ENCODE results near the gene ZNF575.
"Not testable (repeated sequence)": the region's sequence is repeated elsewhere in the genome, so short reads cannot be mapped to it uniquely, and the experiment has no call there.

Gene ZNF575

DNA sequence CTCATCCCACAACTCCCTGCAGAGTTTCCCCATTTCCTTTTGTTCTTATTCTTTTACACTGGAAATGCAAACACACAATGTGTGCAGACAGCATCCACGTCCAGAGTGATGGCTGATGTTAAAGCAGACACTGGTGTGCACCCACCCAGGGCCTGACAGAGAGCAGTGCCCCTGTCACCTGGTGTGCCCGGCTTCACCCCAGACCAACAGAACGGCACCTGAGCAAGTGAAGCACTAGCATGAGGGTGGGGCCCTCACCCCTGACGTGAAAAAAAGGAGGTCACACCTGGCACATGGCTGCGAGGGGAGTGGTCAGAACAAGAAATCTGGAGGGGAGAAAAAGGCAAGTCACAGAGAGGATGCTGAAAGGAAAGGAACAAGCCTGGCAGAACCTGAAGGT lies 12.3 kb downstream of the ZNF575 start:
- DNase-seq: no peak

DNA sequence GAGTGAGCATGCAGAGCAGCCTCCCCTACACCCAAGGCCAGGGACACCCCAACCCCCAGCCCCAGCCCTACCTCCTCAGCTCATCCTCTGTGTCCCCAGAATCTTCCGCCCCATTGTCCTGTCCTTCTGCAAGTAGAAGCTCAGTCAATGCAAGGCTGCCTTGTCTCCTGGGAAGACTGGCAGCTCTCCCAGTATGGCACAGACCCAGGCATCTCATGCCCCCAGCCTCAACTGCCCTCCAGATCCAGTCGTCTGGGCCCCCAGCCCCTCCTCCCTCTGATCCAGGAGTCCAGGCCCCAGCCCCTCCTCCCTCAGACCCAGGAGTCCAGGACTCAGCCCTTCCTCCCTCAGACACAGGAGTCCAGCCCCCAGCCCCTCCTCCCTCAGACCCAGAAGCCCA lies 13.0 kb downstream of the ZNF575 start:
- DNase-seq: no peak

DNA sequence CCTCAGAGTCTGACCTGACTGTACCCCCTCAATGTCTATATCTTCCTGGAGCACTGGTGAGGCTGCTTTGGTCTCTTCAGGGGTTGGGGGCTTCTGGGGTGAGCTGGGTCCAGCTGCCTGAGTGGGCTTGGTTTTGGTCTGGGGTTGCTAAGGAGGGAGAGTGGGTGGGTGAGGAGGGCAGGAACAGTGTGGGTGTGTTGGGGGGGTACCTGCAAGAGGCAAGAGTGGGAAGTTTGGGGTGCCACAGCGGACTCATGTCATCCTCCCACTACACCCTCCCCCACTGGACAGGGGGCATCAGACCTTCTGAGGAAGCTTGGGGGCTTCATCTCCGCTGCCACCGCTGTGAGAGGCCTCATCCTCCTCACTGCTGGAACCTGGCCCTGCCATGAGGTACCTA lies 13.6 kb downstream of the ZNF575 start:
- no peak for DNase-seq

- DNase-seq: not testable (repeated sequence)
Measured at GRCh38 chr19:43547926-43548325, 14.9 kb downstream of the ZNF575 start.

DNA sequence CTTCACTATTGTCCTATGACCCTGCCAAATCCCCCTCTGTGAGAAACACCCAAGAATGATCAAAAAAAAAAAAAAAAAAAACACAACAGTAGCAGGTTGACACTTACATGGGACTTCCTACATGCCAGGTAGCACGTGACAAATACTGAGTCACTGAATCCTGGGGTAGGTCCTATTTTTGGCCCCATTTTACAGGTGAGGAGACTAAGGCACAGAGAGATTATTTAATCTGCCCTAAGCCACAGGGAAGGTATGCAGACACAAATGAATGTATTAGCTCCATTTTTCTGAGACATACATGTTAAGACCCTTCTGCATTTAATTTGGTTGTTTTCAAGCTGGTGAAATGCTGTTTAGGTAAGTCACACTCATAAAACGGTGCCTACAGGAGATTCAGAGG lies 15.7 kb downstream of the ZNF575 start:
- no peak for DNase-seq

DNA sequence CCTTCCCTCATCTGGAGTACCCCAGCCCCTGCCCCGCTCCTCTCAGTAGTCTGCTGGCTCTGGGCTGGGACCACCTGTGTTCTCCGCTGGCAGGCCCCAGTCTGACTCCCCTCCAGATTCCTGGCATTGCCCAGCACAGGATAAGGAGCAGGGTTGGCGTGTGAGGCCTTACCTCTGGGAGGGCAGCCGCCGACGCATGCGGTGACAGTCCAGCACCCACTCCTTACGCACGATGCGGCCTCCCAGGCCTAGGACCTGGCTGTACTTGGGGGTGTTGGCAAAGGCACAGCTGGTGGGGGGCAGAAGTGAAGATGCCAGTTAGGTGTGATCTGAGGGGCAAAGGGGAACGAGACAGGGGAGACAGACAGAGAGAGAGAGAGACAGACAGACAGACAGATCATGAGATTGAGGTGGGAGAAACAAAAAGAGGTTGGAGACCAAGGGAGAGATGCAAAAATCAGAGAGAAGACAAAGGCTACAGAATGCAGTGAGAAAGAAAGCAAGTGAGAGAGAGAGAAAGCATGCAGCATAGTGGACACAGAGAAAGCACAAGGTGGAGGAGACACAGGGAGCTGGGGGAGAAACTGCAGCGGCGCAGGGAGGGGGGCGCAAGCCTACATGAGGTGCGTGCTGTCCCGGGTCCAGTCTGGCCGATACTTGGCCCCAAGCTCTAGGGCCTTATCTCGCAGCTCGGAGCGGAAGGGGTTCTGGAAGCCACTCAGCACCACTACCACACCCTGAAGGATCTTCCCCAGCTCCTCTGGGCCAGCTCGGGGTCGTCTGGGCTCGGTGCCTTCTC lies 18.6 kb downstream of the ZNF575 start:
- no peak for DNase-seq

DNA sequence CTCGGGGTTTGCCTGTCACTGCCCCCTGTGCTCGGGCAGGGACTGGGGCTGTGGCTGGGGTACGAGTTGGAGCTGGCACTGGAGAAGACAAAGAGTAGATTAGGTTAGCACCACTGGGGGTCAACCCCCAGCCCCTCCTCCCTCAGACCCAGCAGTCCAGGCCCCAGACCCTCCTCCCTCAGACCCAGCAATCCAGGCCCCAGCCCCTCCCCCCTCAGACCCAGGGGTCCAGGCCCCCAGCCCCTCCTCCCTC lies 19.1 kb downstream of the ZNF575 start:
- DNase-seq: no peak

- DNase-seq: no peak
Measured at GRCh38 chr19:43552616-43553015, 19.6 kb downstream of the ZNF575 start.

DNA sequence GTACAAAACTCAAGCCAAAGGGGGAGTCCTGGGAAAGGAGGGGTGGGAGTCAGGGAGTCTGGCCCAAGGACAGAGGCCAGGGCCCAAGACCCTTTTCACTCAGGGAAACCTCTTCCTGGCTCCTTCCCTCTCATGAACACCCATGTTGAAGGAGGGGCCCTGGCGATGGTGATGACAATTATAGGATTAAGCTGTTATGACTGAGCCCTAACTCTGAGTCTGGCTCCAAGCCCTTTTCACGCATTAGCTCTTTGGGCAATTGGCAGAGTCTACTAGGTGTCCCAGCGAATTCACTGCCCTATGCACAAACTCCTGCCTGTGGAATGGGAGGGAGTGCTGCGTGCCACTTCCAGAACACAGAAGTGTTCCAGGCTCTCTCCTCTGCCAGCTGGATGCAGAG lies 20.7 kb downstream of the ZNF575 start:
- no peak for DNase-seq

- DNase-seq: no peak
Measured at GRCh38 chr19:43554317-43554895, 21.4 kb downstream of the ZNF575 start.

GRCh38 chr19:43555185-43555770 lies 22.3 kb downstream of the ZNF575 start:
- DNase-seq: no peak

GRCh38 chr19:43560687-43561086 lies 27.7 kb downstream of the ZNF575 start:
- no peak for DNase-seq

- DNase-seq: no peak
Measured at GRCh38 chr19:43561139-43561970, 28.4 kb downstream of the ZNF575 start.

GRCh38 chr19:43562226-43562697 lies 29.3 kb downstream of the ZNF575 start:
- DNase-seq: no peak

DNA sequence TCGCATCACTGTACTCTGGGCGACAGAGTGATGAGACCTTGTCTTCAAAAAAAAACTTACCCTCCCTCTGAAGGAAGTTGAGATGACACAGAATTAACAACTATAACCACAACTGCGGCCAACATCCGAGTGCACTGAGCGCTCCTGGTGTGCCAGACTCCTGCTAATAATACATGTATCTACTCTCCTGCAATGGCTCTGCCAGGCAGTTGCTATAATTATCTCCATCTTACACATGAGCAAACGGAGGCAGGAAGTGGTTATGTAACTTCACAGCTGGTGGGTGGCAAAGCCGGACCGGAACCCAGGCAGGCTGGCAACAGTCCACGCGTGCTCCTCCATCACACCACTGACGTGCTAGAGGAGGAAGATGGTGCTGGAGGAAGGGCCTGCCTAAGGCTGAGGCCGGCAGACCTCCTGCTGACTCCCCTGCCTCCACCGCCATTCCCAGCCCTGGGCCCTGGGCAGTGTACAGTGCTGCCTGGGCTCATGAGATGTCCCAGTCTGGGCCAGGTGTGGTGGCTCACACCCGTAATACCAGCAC lies 29.8 kb downstream of the ZNF575 start:
- no peak for DNase-seq

GRCh38 chr19:43563816-43564457 lies 30.9 kb downstream of the ZNF575 start:
- DNase-seq: no peak

DNA sequence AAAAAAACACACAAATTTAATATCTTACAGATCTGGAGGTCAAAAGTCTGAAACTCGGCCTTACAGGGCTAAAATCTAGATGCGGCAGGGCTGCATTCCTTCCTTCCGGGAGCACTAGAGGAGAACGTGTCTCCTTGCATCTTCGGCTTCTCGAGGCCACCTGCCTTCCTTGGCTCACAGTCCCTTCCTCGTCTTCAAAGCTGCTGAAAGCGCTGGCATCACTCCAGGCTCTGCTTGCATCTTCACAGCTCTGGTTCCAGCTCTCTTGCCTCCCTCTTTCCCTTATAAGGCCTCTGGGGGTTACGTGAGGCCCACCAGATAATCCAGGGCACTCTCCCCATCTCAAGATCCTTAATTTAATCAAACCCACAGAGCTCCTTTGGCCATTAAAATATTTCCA lies 31.8 kb downstream of the ZNF575 start:
- DNase-seq: no peak

- DNase-seq: no peak
Measured at GRCh38 chr19:43569657-43570056, 36.7 kb downstream of the ZNF575 start.

DNA sequence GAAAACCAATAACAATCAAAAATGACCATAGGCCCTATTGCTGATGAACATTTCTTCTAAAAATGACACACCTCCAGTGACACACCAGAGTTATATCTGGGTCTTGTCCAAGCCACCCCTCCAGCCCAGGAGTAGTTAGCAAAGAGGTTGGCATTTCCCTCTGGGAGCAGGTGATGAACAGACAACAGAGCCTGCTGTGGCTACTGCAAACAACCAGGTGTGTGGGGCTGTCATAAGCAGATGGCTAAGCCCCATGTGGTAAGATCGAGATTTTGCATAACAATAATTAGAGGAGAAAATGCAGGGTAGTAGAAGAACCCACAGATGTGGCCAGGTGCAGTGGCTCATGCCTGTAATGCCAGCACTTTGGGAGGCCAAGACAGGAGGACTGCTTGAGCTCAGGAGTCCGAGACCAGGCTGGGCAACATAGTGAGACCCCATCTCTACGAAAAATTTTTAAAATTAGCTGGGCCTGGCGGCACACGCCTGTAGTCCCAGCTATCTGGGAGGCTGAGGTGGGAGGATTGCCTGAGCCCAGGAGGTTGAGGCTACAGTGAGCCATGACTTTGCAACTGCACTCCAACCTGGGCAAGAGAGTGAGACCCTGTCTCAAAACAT lies 37.3 kb downstream of the ZNF575 start:
- DNase-seq: no peak

GRCh38 chr19:43572171-43572588 lies 39.2 kb downstream of the ZNF575 start:
- no peak for DNase-seq

- DNase-seq: no peak
Measured at GRCh38 chr19:43574424-43575155, 41.6 kb downstream of the ZNF575 start.

Measured in GOT3 (cell line).